ENCODE data around the gene BEST2. TPM values are rescaled to one million over a fixed set of nuclear protein-coding genes. Genes with fewer than 3 reads are reported as not detected.

BEST2 gene
- total and polyA plus RNA-seq, 2 of the 4 experiments (the other 2 are of a cell fraction): not detected

DNA sequence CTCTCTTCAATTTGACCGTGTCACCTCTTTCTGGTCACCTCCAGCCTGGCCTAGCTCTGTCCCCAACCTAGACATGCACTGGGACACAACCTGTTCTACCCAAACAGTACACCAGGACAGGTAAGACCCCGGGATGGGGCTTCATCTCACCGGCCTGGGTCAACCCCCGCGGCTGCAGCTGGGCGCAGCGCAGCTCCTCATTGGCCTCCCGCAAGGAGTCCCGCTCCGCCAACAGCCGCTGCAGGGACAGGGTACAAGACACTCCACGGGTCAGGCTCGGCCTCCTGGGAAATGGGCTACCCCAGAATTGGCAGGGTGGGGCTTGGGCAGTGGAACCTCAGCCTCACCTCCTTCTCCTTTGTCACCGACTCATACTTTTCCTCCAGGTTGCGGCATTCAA, 16.1 kb downstream of the BEST2 start:
- H3K27me3 ChIP-seq (ENCODE audit: control insufficient read depth, insufficient read depth, low read length): no peaks in the 10 kb centered on the region
- no peak overlapping the region for H3K18ac ChIP-seq (ENCODE audit: low read depth, low read length)
- H3K9ac ChIP-seq (ENCODE audit: low read depth, low read length): no peak overlapping the region
- peaks cover 5% of the 10 kb centered on the region; the same call in 1 of the 2 replicates for H4K20me1 ChIP-seq (ENCODE audit: insufficient read depth, low read length)
- peaks cover 9% of the 10 kb centered on the region for H3K36me3 ChIP-seq (ENCODE audit: control insufficient read depth, insufficient read depth, low read length)
- no peak overlapping the region for H3K14ac ChIP-seq (replicated peaks; ENCODE audit: low read depth, low read length)
- ChIA-PET CTCF (interaction anchor here (1.6 to 2.5 kb wide), 2 partner anchors 10 to 79 kb away, joined by 3 to 35 read pairs; no protein-coding TSS in a partner anchor), POLR2A (ENCODE audit: unreplicated experiment) (no interaction called here)
- no peak overlapping the region for H4K8ac ChIP-seq (ENCODE audit: low read depth in 2 of 2, low read length in 2 of 2)
- no peak overlapping the region for H2AFZ ChIP-seq (replicated peaks; ENCODE audit: low read length, poor library complexity)
- 95% methylated on average over 4 of the region's 15 CpGs; no CpG with 5 or more reads in 1 of the 2 experiments for WGBS, 2 experiments (ENCODE audit: extremely low coverage in 2 of 2, insufficient read length in 1 of 2)
- no peak overlapping the region for H3K56ac ChIP-seq (ENCODE audit: extremely low read depth, insufficient read depth, low read length)
- no peak overlapping the region for H3K23ac ChIP-seq (ENCODE audit: low read depth, low read length)
- no peak overlapping the region for H3K4ac ChIP-seq (ENCODE audit: low read depth, low read length)
- H2BK120ac ChIP-seq (ENCODE audit: low read depth, low read length): no peak overlapping the region
- no peak overlapping the region for H3K27ac ChIP-seq (ENCODE audit: insufficient read depth, low read length)
- intact Hi-C loops (cut with micrococcal nuclease): loop anchor here (2.0 kb wide), 1 partner anchor 79 kb away; no protein-coding TSS in a partner anchor
- H3K9me1 ChIP-seq (ENCODE audit: insufficient read depth, low read length): no peaks in the 10 kb centered on the region
- ATAC-seq (ENCODE audit: low read depth) (no peak), DNase-seq (no peak)
- TF ChIP-seq RFX5 (IDR thresholded peaks at IDR 0.05; ENCODE audit: low read depth, low read length): no peak
- TF ChIP-seq, protein P1, sequence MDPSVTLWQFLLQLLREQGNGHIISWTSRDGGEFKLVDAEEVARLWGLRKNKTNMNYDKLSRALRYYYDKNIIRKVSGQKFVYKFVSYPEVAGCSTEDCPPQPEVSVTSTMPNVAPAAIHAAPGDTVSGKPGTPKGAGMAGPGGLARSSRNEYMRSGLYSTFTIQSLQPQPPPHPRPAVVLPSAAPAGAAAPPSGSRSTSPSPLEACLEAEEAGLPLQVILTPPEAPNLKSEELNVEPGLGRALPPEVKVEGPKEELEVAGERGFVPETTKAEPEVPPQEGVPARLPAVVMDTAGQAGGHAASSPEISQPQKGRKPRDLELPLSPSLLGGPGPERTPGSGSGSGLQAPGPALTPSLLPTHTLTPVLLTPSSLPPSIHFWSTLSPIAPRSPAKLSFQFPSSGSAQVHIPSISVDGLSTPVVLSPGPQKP (IDR thresholded peaks at IDR 0.05; ENCODE audit: borderline replicate concordance, low read depth, low read length): no peak
- TF ChIP-seq CHD1 (IDR thresholded peaks at IDR 0.05; ENCODE audit: low read depth, low read length): no peak
- TF ChIP-seq MAZ (IDR thresholded peaks at IDR 0.05; ENCODE audit: borderline replicate concordance, low read depth, low read length): no peak
- TF ChIP-seq BHLHE40 (IDR thresholded peaks at IDR 0.05; ENCODE audit: low read depth, low read length): no peak
- TF ChIP-seq FOS (IDR thresholded peaks at IDR 0.05; ENCODE audit: low read depth, low read length): no peak
- no peak for TF ChIP-seq RCOR1 (IDR thresholded peaks at IDR 0.05; ENCODE audit: insufficient replicate concordance, low read length)
- no peak for TF ChIP-seq RAD21 (IDR thresholded peaks at IDR 0.05; ENCODE audit: low read length)
- TF ChIP-seq, protein P2, sequence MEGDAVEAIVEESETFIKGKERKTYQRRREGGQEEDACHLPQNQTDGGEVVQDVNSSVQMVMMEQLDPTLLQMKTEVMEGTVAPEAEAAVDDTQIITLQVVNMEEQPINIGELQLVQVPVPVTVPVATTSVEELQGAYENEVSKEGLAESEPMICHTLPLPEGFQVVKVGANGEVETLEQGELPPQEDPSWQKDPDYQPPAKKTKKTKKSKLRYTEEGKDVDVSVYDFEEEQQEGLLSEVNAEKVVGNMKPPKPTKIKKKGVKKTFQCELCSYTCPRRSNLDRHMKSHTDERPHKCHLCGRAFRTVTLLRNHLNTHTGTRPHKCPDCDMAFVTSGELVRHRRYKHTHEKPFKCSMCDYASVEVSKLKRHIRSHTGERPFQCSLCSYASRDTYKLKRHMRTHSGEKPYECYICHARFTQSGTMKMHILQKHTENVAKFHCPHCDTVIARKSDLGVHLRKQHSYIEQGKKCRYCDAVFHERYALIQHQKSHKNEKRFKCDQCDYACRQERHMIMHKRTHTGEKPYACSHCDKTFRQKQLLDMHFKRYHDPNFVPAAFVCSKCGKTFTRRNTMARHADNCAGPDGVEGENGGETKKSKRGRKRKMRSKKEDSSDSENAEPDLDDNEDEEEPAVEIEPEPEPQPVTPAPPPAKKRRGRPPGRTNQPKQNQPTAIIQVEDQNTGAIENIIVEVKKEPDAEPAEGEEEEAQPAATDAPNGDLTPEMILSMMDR (conservative IDR thresholded peaks at IDR 0.05; ENCODE audit: low read depth, low read length): no peak
- no peak for TF ChIP-seq MAFK (IDR thresholded peaks at IDR 0.05; ENCODE audit: low read depth, low read length)
- TF ChIP-seq CEBPB (IDR thresholded peaks at IDR 0.05; ENCODE audit: low read depth, low read length): no peak
- no peak for TF ChIP-seq POLR2A (IDR thresholded peaks at IDR 0.05; ENCODE audit: low read depth, low read length)
- no peak for TF ChIP-seq NFE2L2 (IDR thresholded peaks at IDR 0.05; ENCODE audit: low read depth, low read length)
- no peak for TF ChIP-seq SMC3 (IDR thresholded peaks at IDR 0.05; ENCODE audit: low read depth, low read length)
- no peak for TF ChIP-seq MXI1 (IDR thresholded peaks at IDR 0.05; ENCODE audit: borderline replicate concordance, low read depth, low read length)
- TF ChIP-seq, protein P3, sequence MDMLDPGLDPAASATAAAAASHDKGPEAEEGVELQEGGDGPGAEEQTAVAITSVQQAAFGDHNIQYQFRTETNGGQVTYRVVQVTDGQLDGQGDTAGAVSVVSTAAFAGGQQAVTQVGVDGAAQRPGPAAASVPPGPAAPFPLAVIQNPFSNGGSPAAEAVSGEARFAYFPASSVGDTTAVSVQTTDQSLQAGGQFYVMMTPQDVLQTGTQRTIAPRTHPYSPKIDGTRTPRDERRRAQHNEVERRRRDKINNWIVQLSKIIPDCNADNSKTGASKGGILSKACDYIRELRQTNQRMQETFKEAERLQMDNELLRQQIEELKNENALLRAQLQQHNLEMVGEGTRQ (IDR thresholded peaks at IDR 0.05; ENCODE audit: low read depth, low read length): no peak
- no peaks in the 10 kb centered on the region for H3K4me1 ChIP-seq (ENCODE audit: control insufficient read depth, insufficient read depth, low read length)
- no peak overlapping the region for H2AK9ac ChIP-seq (replicated peaks; ENCODE audit: low read depth, low read length, poor library complexity)
- H3K79me1 ChIP-seq (ENCODE audit: low read depth in 1 of 2, low read length in 2 of 2): no peaks in the 10 kb centered on the region
- H2BK5ac ChIP-seq (ENCODE audit: low read depth, low read length, poor library complexity, severe bottlenecking): no peak overlapping the region
- H2AK5ac ChIP-seq (ENCODE audit: low read depth, low read length): no peak overlapping the region
- H3K4me2 ChIP-seq (ENCODE audit: low read depth, low read length): no peak overlapping the region
- no peak overlapping the region for H2BK20ac ChIP-seq (ENCODE audit: low read depth, low read length)
- in situ Hi-C loops (cut with MboI; ENCODE audit: low sequenced_read_pairs): loop anchor here (5.0 kb wide), 1 partner anchor 35 kb away; the partner anchor contains the start of genes PRDX2 and THSD8
- no TSS peak for BruUV-seq (replicated peaks)
- no peak overlapping the region for H3K4me3 ChIP-seq (ENCODE audit: insufficient read depth, low read depth, low read length)
- H2BK15ac ChIP-seq (ENCODE audit: low read depth, low read length): no peak overlapping the region
- no peak overlapping the region for H4K5ac ChIP-seq (ENCODE audit: low read depth, low read length)
- dilution Hi-C loops (cut with HindIII; ENCODE audit: low sequenced_read_pairs, unreplicated experiment): no loop called here
- H4K91ac ChIP-seq (ENCODE audit: insufficient read depth, low read depth, low read length): no peak overlapping the region
- H3K9me3 ChIP-seq (ENCODE audit: control insufficient read depth, insufficient read depth, low read length): no peaks in the 10 kb centered on the region
